ENCODE data around the gene TRAF1.
"Not testable (repeated sequence)": the region's sequence is repeated elsewhere in the genome, so short reads cannot be mapped to it uniquely, and the experiment has no call there.

The TRAF1 gene

GRCh38 chr9:120926397-120926928 lies at the start of gene TRAF1:
TRAF1 (minus strand) TSS chr9:120926796; CDS start chr9:120926075, 721 bp downstream.
- no peak for DNase-seq

- DNase-seq = no peak
These were observed 48.3 kb upstream of the TRAF1 start for GRCh38 chr9:120974921-120975320.

GRCh38 chr9:120974181-120974580 lies 47.6 kb upstream of the TRAF1 start:
- no peak for DNase-seq

GRCh38 chr9:120971938-120972337 lies 45.3 kb upstream of the TRAF1 start:
- no peak for DNase-seq

GRCh38 chr9:120971471-120971870 lies 44.9 kb upstream of the TRAF1 start:
- not testable (repeated sequence) for DNase-seq

- no peak for DNase-seq
These were observed 43.6 kb upstream of the TRAF1 start for GRCh38 chr9:120970244-120970643.

- DNase-seq = no peak
These were observed 39.4 kb upstream of the TRAF1 start for GRCh38 chr9:120966013-120966369.

GRCh38 chr9:120965344-120966012 lies 38.9 kb upstream of the TRAF1 start:
- no peak for DNase-seq

GRCh38 chr9:120961936-120962335 lies 35.3 kb upstream of the TRAF1 start:
- DNase-seq = no peak

GRCh38 chr9:120960001-120960400 lies 33.4 kb upstream of the TRAF1 start:
- DNase-seq = no peak

GRCh38 chr9:120956862-120957261 lies 30.3 kb upstream of the TRAF1 start:
- DNase-seq = no peak

GRCh38 chr9:120951960-120952618 lies 25.5 kb upstream of the TRAF1 start:
- DNase-seq = no peak

- DNase-seq = no peak
These were observed 24.1 kb upstream of the TRAF1 start for GRCh38 chr9:120950421-120951388.

GRCh38 chr9:120949290-120949689 lies 22.7 kb upstream of the TRAF1 start:
- DNase-seq = no peak

- no peak for DNase-seq
These were observed 22.2 kb upstream of the TRAF1 start for GRCh38 chr9:120948824-120949223.

GRCh38 chr9:120947222-120947621 lies 20.6 kb upstream of the TRAF1 start:
- DNase-seq = no peak

GRCh38 chr9:120946259-120946658 lies 19.7 kb upstream of the TRAF1 start:
- DNase-seq = no peak

GRCh38 chr9:120944948-120945347 lies 18.4 kb upstream of the TRAF1 start:
- DNase-seq = no peak

GRCh38 chr9:120944434-120944843 lies 17.8 kb upstream of the TRAF1 start:
- no peak for DNase-seq

GRCh38 chr9:120942186-120943001 lies 15.8 kb upstream of the TRAF1 start:
- no peak for DNase-seq

- no peak for DNase-seq
These were observed 14.6 kb upstream of the TRAF1 start for GRCh38 chr9:120941046-120941770.

GRCh38 chr9:120940573-120940972 lies 14.0 kb upstream of the TRAF1 start:
- DNase-seq = no peak

Measured in NCI-H2081 treated with DMSO at 0.1 percent for 48 hours (cell line).